Measurements from ENCODE around the gene EFCAB11. TPM values are rescaled to one million over a fixed set of nuclear protein-coding genes. Genes with fewer than 3 reads are reported as not detected.

The EFCAB11 gene
- total and polyA plus RNA-seq, 2 experiments from 2014 or later = 7.2 to 10.8 TPM

- no peak for DNase-seq (ENCODE audit: low spot score)
- Histone ChIP-seq H3K4me3 (no peak overlapping the region), H2AFZ (no peak overlapping the region), H3K4me2 (no peak overlapping the region), H3K9me2 (replicated peaks; ENCODE audit: insufficient read depth) (no peaks in the 10 kb centered on the region), H3K4me1 (ENCODE audit: insufficient read depth) (no peaks in the 10 kb centered on the region), H3K79me2 (no peaks in the 10 kb centered on the region), H3K36me3 (replicated peaks; ENCODE audit: insufficient read depth, low read depth) (no peaks in the 10 kb centered on the region), H3K9me3 (ENCODE audit: low read depth) (no peaks in the 10 kb centered on the region), H3K27me3 (no peaks in the 10 kb centered on the region), H4K20me1 (ENCODE audit: insufficient read depth, poor library complexity, severe bottlenecking) (no peaks in the 10 kb centered on the region), H3K27ac (no peak overlapping the region)
- 94% methylated on average over 2 of the region's 2 CpGs for WGBS (ENCODE audit: low lambda C conversion rate, missing lambda C conversion rate)
- TF ChIP-seq EZH2 (IDR thresholded peaks at IDR 0.05; ENCODE audit: borderline replicate concordance) (no peak), CTCF (IDR thresholded peaks at IDR 0.05; ENCODE audit: poor library complexity) (no peak), EZH2phosphoT487 (IDR thresholded peaks at IDR 0.05; ENCODE audit: low read depth, severe bottlenecking, unreplicated experiment) (no peak)
Observed at GRCh38 chr14:89983375-89983774, 28.8 kb upstream of the EFCAB11 start.

GRCh38 chr14:89978656-89979055 lies 24.1 kb upstream of the EFCAB11 start:
- 91% methylated on average over 4 of the region's 4 CpGs for WGBS (ENCODE audit: low lambda C conversion rate, missing lambda C conversion rate)
- H3K36me3 ChIP-seq (replicated peaks; ENCODE audit: insufficient read depth, low read depth) = no peaks in the 10 kb centered on the region
- no peaks in the 10 kb centered on the region for H3K9me2 ChIP-seq (replicated peaks; ENCODE audit: insufficient read depth)
- H3K4me3 ChIP-seq = no peak overlapping the region
- H3K27ac ChIP-seq = no peak overlapping the region
- no peaks in the 10 kb centered on the region for H4K20me1 ChIP-seq (ENCODE audit: insufficient read depth, poor library complexity, severe bottlenecking)
- TF ChIP-seq CTCF (IDR thresholded peaks at IDR 0.05; ENCODE audit: poor library complexity) (no peak), EZH2 (IDR thresholded peaks at IDR 0.05; ENCODE audit: borderline replicate concordance) (no peak), EZH2phosphoT487 (IDR thresholded peaks at IDR 0.05; ENCODE audit: low read depth, severe bottlenecking, unreplicated experiment) (no peak)
- H3K79me2 ChIP-seq = no peaks in the 10 kb centered on the region
- H3K4me2 ChIP-seq = no peak overlapping the region
- H2AFZ ChIP-seq = no peak overlapping the region
- no peaks in the 10 kb centered on the region for H3K4me1 ChIP-seq (ENCODE audit: insufficient read depth)
- no peak for DNase-seq (ENCODE audit: low spot score)
- no peaks in the 10 kb centered on the region for H3K27me3 ChIP-seq
- no peaks in the 10 kb centered on the region for H3K9me3 ChIP-seq (ENCODE audit: low read depth)

GRCh38 chr14:89977668-89978067 lies 23.1 kb upstream of the EFCAB11 start:
- WGBS (ENCODE audit: low lambda C conversion rate, missing lambda C conversion rate) = 97% methylated on average over 4 of the region's 4 CpGs
- no peak overlapping the region for H3K4me3 ChIP-seq
- H3K9me2 ChIP-seq (replicated peaks; ENCODE audit: insufficient read depth) = no peaks in the 10 kb centered on the region
- DNase-seq (ENCODE audit: low spot score) = no peak
- TF ChIP-seq CTCF (IDR thresholded peaks at IDR 0.05; ENCODE audit: poor library complexity) (no peak), EZH2 (IDR thresholded peaks at IDR 0.05; ENCODE audit: borderline replicate concordance) (no peak), EZH2phosphoT487 (IDR thresholded peaks at IDR 0.05; ENCODE audit: low read depth, severe bottlenecking, unreplicated experiment) (no peak)
- no peaks in the 10 kb centered on the region for H3K9me3 ChIP-seq (ENCODE audit: low read depth)
- H3K79me2 ChIP-seq = no peaks in the 10 kb centered on the region
- H4K20me1 ChIP-seq (ENCODE audit: insufficient read depth, poor library complexity, severe bottlenecking) = no peaks in the 10 kb centered on the region
- H3K27me3 ChIP-seq = no peaks in the 10 kb centered on the region
- H3K4me2 ChIP-seq = no peak overlapping the region
- no peaks in the 10 kb centered on the region for H3K4me1 ChIP-seq (ENCODE audit: insufficient read depth)
- no peak overlapping the region for H3K27ac ChIP-seq
- H2AFZ ChIP-seq = no peak overlapping the region
- no peaks in the 10 kb centered on the region for H3K36me3 ChIP-seq (replicated peaks; ENCODE audit: insufficient read depth, low read depth)

All from hepatocyte (in vitro differentiated cells).